ENCODE measurements around the gene MAP3K5.
A peak's percentile ranks its signal among the peaks of the same experiment; 100 is the strongest.

DNA sequence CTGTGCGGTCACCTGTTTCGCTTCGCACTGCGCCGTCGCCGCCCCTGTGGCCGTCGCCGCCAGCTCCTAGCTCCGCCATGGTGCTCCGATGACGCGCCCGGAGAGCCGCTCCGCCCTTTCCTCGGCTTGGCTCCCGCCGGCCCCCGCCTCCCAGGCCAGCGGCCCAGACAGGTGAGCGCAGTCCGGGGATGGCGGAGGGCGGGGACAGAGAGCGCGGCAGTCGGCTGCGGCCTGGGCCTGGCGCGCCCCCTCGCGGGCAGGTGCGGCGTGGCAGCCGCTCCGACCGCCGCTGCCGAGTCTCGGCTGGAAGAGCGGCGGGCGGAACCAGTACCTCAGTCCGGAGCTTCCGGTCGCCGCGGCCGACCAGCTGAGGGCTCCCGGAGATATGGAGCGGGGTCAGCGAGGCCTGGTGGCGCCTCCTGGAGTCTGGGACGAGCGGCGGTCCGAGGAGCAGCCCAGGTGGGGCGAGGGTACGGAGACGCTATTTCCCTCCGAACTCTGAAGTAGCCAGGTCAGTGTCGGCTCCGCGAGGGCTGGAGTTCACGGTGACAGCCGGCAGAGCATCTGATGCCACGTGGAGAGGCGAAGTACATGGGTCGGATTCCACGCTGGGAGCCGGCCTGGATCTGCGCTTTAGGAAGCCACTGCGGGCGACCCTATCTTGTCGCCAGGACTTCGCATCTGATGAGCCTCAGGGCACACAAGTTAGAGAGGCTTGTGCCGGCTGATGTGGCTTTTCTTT lies 241.8 kb downstream of the MAP3K5 start, which contains the start of gene MAP7:
- peak in 1 of 2 donors; percentile 25 for TF ChIP-seq POLR2AphosphoS5 (IDR thresholded peaks at IDR 0.05)
- peak in 1 of 4 donors; percentile 69 for TF ChIP-seq POLR2A (IDR thresholded peaks at IDR 0.05)
